Pancreas (tissue), 10 donors: Measurements from ENCODE around the gene POPDC2. TPM values are rescaled to one million over a fixed set of nuclear protein-coding genes. Genes with fewer than 3 reads are reported as not detected.

Source experiments
- ATAC-seq, 4 donors: fragments of 200-7000 bp; cut with Tn5 transposase; one replicate each; pipeline versions ENCODE4 v1.8.0 to v1.9.1; 2020; ENCODE audit warnings: mild to moderate bottlenecking in 4 of 4, moderate library complexity in 4 of 4
- DNase-seq, 6 donors: peaks; one replicate each; pipeline ENCODE4 v3.0.0-alpha.2; 2020
- FAIRE-seq: peaks from 2 replicates; lab custom pipeline; 2012; peaks lifted over from hg19 to GRCh38; lab: Jason Lieb, UNC
- H3K27ac ChIP-seq, 4 donors: fragments of 200-600 bp; sonication (generic); 1 replicate in 3 of 4; 2 replicates in 1 of 4; pipeline versions ENCODE4 v1.5.0 to v1.8.0; 2020
- H3K27me3 ChIP-seq, 4 donors: fragments of 200-600 bp; one replicate each; pipeline ENCODE4 v1.8.0; 2021
- H3K36me3 ChIP-seq, 3 donors: fragments of 200-600 bp; sonication (generic) in 1 of 3; one replicate each; pipeline versions ENCODE4 v1.5.0 to v1.8.0; 2020 to 2021
- H3K4me1 ChIP-seq, 3 donors: fragments of 200-600 bp; one replicate each; pipeline ENCODE4 v1.8.0; 2021
- H3K4me3 ChIP-seq, 4 donors: fragments of 200-600 bp; sonication (generic) in 2 of 4; one replicate each; pipeline versions ENCODE4 v1.5.0 to v1.8.0; 2020 to 2021
- H3K9me3 ChIP-seq, 4 donors: fragments of 200-600 bp; one replicate each; pipeline ENCODE4 v1.8.0; 2021
- WGBS, 2 donors: extraction: QIAGEN DNeasy Blood & Tissue Kit; methylation state at CpG; one replicate each; pipeline ENCODE4 v1.1.7; 2013; 5-methylcytosine and 5-hydroxymethylcytosine counted together
- intact Hi-C, 3 donors: fragments of 100-400 bp; cut with DNase I; formaldehyde crosslinking; loops; one replicate each; pipeline versions ENCODE4 v1.11.1 to v1.14.2; 2022
- polyA plus RNA-seq, 2 donors: library from polyadenylated mRNA; stranded (reverse); fragments of 200-250 nt; gene quantifications; one replicate each; pipeline ENCODE4 v1.2.3, GENCODE V29; 2013
- total RNA-seq, 6 donors: library from RNA; stranded (reverse); fragmentation: NEBNext Ultra II Directional in 4 of 6; extraction: Animal tissue kit (Norgen Biotek cat#: 25700) in 4 of 6; gene quantifications; one replicate each; pipeline versions ENCODE4 v1.2.1 to v1.2.4, GENCODE V29; 2021 to 2023
- TF ChIP-seq, protein P1 (sequence below), 4 donors: fragments of 200-600 bp; sonication (generic) in 3 of 4; IDR thresholded peaks; one replicate each; pipeline versions ENCODE4 v1.5.0 to v1.8.0; 2021; ENCODE audit warnings: antibody characterized with exemption in 4 of 4
- donor health status: healthy with polysubstance abuse.
- donor health status: DM: no; HTN: no; CAD: no; lungs with moderate emphysema.
- donor health status: DM: no; HTN: no; CAD: no.
- donor health status: control.
- donor health status: control.
- donor health status: Bipolar disorder and iron deficiency.
- donor health status: DM: yes; HTN: yes; CAD: no.
- donor health status: DM: no; HTN: no; CAD: no.
- donor health status: DM: no; HTN: no; CAD: no.
- donor health status: DM: yes; HTN: yes; CAD: no.

Gene POPDC2
- total and polyA plus RNA-seq, 8 donors = 0.52 to 6.7 (median 1.3) TPM

GRCh38 chr3:119677641-119677934 lies 17.2 kb upstream of the POPDC2 start:
- WGBS, 2 donors = 5 to 10% methylated on average over 6 of the region's 6 CpGs
- TF ChIP-seq, protein P1, sequence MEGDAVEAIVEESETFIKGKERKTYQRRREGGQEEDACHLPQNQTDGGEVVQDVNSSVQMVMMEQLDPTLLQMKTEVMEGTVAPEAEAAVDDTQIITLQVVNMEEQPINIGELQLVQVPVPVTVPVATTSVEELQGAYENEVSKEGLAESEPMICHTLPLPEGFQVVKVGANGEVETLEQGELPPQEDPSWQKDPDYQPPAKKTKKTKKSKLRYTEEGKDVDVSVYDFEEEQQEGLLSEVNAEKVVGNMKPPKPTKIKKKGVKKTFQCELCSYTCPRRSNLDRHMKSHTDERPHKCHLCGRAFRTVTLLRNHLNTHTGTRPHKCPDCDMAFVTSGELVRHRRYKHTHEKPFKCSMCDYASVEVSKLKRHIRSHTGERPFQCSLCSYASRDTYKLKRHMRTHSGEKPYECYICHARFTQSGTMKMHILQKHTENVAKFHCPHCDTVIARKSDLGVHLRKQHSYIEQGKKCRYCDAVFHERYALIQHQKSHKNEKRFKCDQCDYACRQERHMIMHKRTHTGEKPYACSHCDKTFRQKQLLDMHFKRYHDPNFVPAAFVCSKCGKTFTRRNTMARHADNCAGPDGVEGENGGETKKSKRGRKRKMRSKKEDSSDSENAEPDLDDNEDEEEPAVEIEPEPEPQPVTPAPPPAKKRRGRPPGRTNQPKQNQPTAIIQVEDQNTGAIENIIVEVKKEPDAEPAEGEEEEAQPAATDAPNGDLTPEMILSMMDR (IDR thresholded peaks at IDR 0.05) = no peak
- H3K27ac ChIP-seq = peak overlapping the region in 3 of 4 donors; percentile 35 to 85 (median 81)
- H3K9me3 ChIP-seq = no peaks in the 10 kb centered on the region
- ATAC-seq = no peak
- no peak for DNase-seq
- no peak for FAIRE-seq
- intact Hi-C loops = no loop called here
- no peaks in the 10 kb centered on the region for H3K27me3 ChIP-seq
- H3K4me3 ChIP-seq = peak overlapping the region; percentile 44 to 82 (median 74)
- H3K4me1 ChIP-seq = peaks cover 5 to 16% (median 13%) of the 10 kb centered on the region in 3 donors
- no peaks in the 10 kb centered on the region for H3K36me3 ChIP-seq

GRCh38 chr3:119676771-119677640 lies 16.6 kb upstream of the POPDC2 start, which contains the start of gene COX17:
Gene COX17, minus strand, starts transcription at chr3:119677406. Its CDS starts 96 bp downstream, at chr3:119677310.
- no peaks in the 10 kb centered on the region for H3K27me3 ChIP-seq
- peaks cover 0 to 5% (median 0%) of the 10 kb centered on the region in 3 donors for H3K36me3 ChIP-seq
- FAIRE-seq (peak; percentile 49), ATAC-seq (peak; percentile 91 to 98 (median 96)), DNase-seq (peak; percentile 97 to 99 (median 97))
- peaks cover 5 to 16% (median 13%) of the 10 kb centered on the region in 3 donors for H3K4me1 ChIP-seq
- H3K4me3 ChIP-seq = peak within 1 kb of the TSS; percentile 44 to 82 (median 74)
- H3K27ac ChIP-seq = peak within 1 kb of the TSS; percentile 65 to 85 (median 77)
- WGBS, 2 donors = 1% methylated on average over 53 of the region's 54 CpGs
- H3K9me3 ChIP-seq = no peaks in the 10 kb centered on the region
- intact Hi-C loops = no loop called here
- TF ChIP-seq, protein P1 (IDR thresholded peaks at IDR 0.05) = no peak

DNA sequence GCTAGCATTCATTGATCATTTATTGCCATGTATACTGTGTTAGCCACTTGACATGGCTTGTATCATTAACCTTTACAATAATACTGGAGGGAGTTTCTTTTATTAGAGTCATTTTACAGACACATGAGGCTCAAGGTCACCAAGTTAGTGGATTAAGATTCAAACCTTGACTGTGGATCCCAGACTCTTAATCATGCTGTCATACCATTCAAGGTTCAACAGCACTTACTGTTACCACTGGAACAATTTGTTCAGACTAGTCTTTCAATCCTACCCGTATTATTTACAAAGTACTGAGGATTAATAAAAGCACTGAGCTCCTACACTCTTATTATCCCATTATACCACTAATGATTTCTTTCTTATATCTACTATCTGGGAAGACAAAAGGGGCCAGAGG lies 15.6 kb upstream of the POPDC2 start:
- FAIRE-seq = no peak
- Histone ChIP-seq H3K9me3 (no peaks in the 10 kb centered on the region), H3K36me3 (peaks cover 0 to 9% (median 0%) of the 10 kb centered on the region in 3 donors), H3K27me3 (no peaks in the 10 kb centered on the region), H3K4me1 (peaks cover 5 to 16% (median 13%) of the 10 kb centered on the region in 3 donors), H3K27ac (peak overlapping the region in 1 of 4 donors; percentile 81), H3K4me3 (peak overlapping the region; percentile 44 to 82 (median 74))
- TF ChIP-seq, protein P1 (IDR thresholded peaks at IDR 0.05) = no peak
- intact Hi-C loops = no loop called here
- WGBS, 2 donors = 3 to 11% methylated on average over 1 of the region's 1 CpG
- ATAC-seq = no peak
- no peak for DNase-seq

- ATAC-seq (no peak), DNase-seq (no peak), FAIRE-seq (no peak)
- TF ChIP-seq, protein P1 (IDR thresholded peaks at IDR 0.05) = no peak
- 65 to 77% methylated on average over 5 of the region's 5 CpGs for WGBS, 2 donors
- H3K9me3 ChIP-seq = no peaks in the 10 kb centered on the region
- H3K27ac ChIP-seq = no peak overlapping the region
- H3K36me3 ChIP-seq = peaks cover 0 to 9% (median 0%) of the 10 kb centered on the region in 3 donors
- peak overlapping the region in 2 of 4 donors; percentile 70 to 79 for H3K4me3 ChIP-seq
- no peaks in the 10 kb centered on the region for H3K27me3 ChIP-seq
- intact Hi-C loops = no loop called here
- peaks cover 5 to 16% (median 13%) of the 10 kb centered on the region in 3 donors for H3K4me1 ChIP-seq
These were observed 14.9 kb upstream of the POPDC2 start for GRCh38 chr3:119675188-119675874.
